ENCODE results near the gene APOBEC3F. TPM values are rescaled to one million over a fixed set of nuclear protein-coding genes. Genes with fewer than 3 reads are reported as not detected.

Gene APOBEC3F
- total RNA-seq, 4 donors from 2014 or later, result 0.44 to 2.7 (median 2.2) TPM

DNA sequence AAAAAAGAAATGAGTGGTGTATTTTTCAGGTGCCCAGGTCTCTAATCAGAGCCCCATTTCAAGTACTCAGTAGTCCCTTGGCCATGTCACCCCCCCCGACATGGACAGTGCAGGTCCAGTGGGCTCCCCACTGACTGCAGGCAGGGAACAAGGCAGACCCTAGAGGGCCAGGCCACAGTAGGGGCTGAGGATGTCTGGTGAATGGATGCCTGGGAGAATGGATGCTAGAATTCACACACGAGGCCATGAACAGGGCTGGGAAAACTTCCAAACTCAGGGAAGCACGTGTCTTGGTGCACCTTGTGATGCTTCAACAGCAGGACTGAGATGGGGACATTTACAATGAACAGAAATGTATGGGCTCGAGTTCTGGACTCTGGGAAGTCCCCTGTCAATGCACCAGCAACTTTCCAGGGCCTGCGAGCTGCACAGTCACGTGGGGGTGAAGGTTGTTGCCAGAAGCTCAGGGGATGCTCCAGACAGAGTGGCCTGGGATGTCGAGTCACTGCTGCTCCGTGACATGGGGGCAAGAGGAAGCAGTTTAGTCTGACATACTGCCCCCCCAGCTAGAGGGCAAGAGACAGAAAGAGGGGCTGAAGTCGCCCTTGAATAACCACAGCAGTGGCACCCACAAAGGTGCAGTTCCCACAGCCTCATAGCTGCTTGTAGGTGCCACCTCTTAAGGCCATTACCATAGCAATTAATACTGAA lies 39.5 kb downstream of the APOBEC3F start:
- Histone ChIP-seq H3K4me3 (no peak overlapping the region), H3K36me3 (peaks cover 0 to 23% (median 0%) of the 10 kb centered on the region in 3 donors), H3K27ac (no peak overlapping the region), H3K27me3 (no peaks in the 10 kb centered on the region), H3K4me1 (peaks cover 8 to 22% (median 10%) of the 10 kb centered on the region in 3 donors), H3K9me3 (no peaks in the 10 kb centered on the region)
- 69 to 87% methylated on average over 6 of the region's 9 CpGs for WGBS, 2 donors
- no peak for DNase-seq
- intact Hi-C loops (cut with DNase I), result no loop called here
- TF ChIP-seq POLR2A (IDR thresholded peaks at IDR 0.05), result no peak
- TF ChIP-seq, protein P1, sequence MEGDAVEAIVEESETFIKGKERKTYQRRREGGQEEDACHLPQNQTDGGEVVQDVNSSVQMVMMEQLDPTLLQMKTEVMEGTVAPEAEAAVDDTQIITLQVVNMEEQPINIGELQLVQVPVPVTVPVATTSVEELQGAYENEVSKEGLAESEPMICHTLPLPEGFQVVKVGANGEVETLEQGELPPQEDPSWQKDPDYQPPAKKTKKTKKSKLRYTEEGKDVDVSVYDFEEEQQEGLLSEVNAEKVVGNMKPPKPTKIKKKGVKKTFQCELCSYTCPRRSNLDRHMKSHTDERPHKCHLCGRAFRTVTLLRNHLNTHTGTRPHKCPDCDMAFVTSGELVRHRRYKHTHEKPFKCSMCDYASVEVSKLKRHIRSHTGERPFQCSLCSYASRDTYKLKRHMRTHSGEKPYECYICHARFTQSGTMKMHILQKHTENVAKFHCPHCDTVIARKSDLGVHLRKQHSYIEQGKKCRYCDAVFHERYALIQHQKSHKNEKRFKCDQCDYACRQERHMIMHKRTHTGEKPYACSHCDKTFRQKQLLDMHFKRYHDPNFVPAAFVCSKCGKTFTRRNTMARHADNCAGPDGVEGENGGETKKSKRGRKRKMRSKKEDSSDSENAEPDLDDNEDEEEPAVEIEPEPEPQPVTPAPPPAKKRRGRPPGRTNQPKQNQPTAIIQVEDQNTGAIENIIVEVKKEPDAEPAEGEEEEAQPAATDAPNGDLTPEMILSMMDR (IDR thresholded peaks at IDR 0.05), result no peak

DNA sequence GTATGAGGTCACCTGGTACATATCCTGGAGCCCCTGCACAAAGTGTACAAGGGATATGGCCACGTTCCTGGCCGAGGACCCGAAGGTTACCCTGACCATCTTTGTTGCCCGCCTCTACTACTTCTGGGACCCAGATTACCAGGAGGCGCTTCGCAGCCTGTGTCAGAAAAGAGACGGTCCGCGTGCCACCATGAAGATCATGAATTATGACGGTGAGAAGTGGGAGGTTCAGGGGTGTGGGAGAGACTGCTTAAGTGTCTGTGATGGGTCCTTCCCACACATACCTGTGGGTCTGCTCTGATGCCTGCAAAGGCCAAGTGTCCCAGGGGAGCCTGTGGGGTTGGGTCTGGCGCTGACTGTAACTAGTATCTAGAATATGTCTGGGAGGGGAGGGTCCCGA lies 40.4 kb downstream of the APOBEC3F start:
- TF ChIP-seq, protein P1 (IDR thresholded peaks at IDR 0.05), result no peak
- no peak for TF ChIP-seq POLR2A (IDR thresholded peaks at IDR 0.05)
- H3K27ac ChIP-seq, result no peak overlapping the region
- no peaks in the 10 kb centered on the region for H3K27me3 ChIP-seq
- intact Hi-C loops (cut with DNase I), result no loop called here
- DNase-seq, result no peak
- WGBS, 2 donors, result 84 to 96% methylated on average over 9 of the region's 12 CpGs
- H3K4me3 ChIP-seq, result no peak overlapping the region
- H3K9me3 ChIP-seq, result no peaks in the 10 kb centered on the region
- peaks cover 0 to 23% (median 0%) of the 10 kb centered on the region in 3 donors for H3K36me3 ChIP-seq
- H3K4me1 ChIP-seq, result peaks cover 8 to 22% (median 10%) of the 10 kb centered on the region in 3 donors

DNA sequence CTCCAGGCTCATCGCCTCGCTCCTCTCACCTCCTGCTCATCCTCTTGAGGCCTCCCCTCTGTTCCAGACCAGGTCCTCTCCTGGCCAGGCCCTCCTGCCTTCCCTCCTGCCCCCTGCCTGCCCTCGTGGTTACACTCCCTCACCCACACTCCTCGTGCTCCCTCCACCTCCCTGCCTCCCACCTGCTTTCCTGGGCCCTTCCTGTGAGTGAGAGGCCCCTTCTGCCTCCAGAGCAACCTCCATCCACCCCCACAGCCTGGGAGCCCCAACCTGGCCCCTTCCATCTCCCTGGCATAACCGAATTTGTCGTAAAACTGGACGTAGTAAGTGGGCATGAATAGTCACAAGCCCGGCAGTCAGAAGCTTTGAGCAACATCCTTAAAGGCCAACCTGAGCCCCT lies 40.9 kb downstream of the APOBEC3F start:
- no peak overlapping the region for H3K27ac ChIP-seq
- intact Hi-C loops (cut with DNase I), result no loop called here
- WGBS, 2 donors, result 77 to 82% methylated on average over 5 to 6 of the region's 8 CpGs

GRCh38 chr22:39083212-39084165 lies 42.8 kb downstream of the APOBEC3F start:
- 68 to 81% methylated on average over 8 to 11 of the region's 14 CpGs for WGBS, 2 donors
- TF ChIP-seq, protein P1 (IDR thresholded peaks at IDR 0.05), result no peak
- no peak for TF ChIP-seq POLR2A (IDR thresholded peaks at IDR 0.05)
- DNase-seq, result no peak
- Histone ChIP-seq H3K27ac (no peak overlapping the region), H3K4me1 (peaks cover 0 to 19% (median 0%) of the 10 kb centered on the region in 3 donors), H3K4me3 (no peak overlapping the region), H3K9me3 (no peaks in the 10 kb centered on the region), H3K36me3 (peaks cover 0 to 23% (median 0%) of the 10 kb centered on the region in 3 donors), H3K27me3 (no peaks in the 10 kb centered on the region)
- intact Hi-C loops (cut with DNase I), result no loop called here

More for the DNA sequence above, 40.9 kb downstream of the APOBEC3F start:
- DNase-seq, result no peak
- no peaks in the 10 kb centered on the region for H3K27me3 ChIP-seq
- TF ChIP-seq POLR2A (IDR thresholded peaks at IDR 0.05), result no peak
- TF ChIP-seq, protein P1 (IDR thresholded peaks at IDR 0.05), result no peak
- H3K9me3 ChIP-seq, result no peaks in the 10 kb centered on the region
- H3K4me3 ChIP-seq, result no peak overlapping the region
- H3K36me3 ChIP-seq, result peaks cover 0 to 23% (median 0%) of the 10 kb centered on the region in 3 donors
- peaks cover 8 to 22% (median 10%) of the 10 kb centered on the region in 3 donors for H3K4me1 ChIP-seq
